SK-N-SH treated with all-trans-retinoic acid at 6 μM for 48 hours (cell line): Measurements from ENCODE around the gene GARS1.

Source experiments
- ATAC-seq: fragments of 200-7000 bp; cut with Tn5 transposase; 3 replicates; pipeline ENCODE4 v1.9.1; 2020; ENCODE audit warnings: mild to moderate bottlenecking, moderate library complexity
- ARNTL ChIP-seq: fragments of 450-650 bp; formaldehyde crosslinking; IDR thresholded peaks from 2 replicates; pipeline ENCODE4 v1.5.0; 2020; ENCODE audit warnings: low read depth, mild to moderate bottlenecking, moderate library complexity, borderline replicate concordance
- BACH2 ChIP-seq: fragments of 250-450 bp; sonication (Bioruptor Pico); IDR thresholded peaks from 2 replicates; pipeline ENCODE4 v1.9.0; 2021; ENCODE audit warnings: mild to moderate bottlenecking, borderline replicate concordance
- CSDC2 ChIP-seq: fragments of 250-450 bp; sonication (Bioruptor Pico); IDR thresholded peaks from 2 replicates; pipeline ENCODE4 v1.5.0; 2020; ENCODE audit warnings: mild to moderate bottlenecking, moderate library complexity
- ESRRG ChIP-seq: fragments of 250-450 bp; sonication (Bioruptor Pico); IDR thresholded peaks from 2 replicates; pipeline ENCODE4 v1.6.1; 2021; ENCODE audit warnings: mild to moderate bottlenecking
- GLIS3 ChIP-seq: fragments of 250-450 bp; sonication (Bioruptor Pico); IDR thresholded peaks from 2 replicates; pipeline ENCODE4 v1.5.0; 2020; ENCODE audit warnings: mild to moderate bottlenecking, moderate library complexity
- ISL1 ChIP-seq: fragments of 250-450 bp; sonication (Bioruptor Pico); IDR thresholded peaks from 2 replicates; pipeline ENCODE4 v2.1.2; 2022; ENCODE audit warnings: mild to moderate bottlenecking, moderate library complexity
- OSR1 ChIP-seq: fragments of 250-450 bp; sonication (Bioruptor Pico); IDR thresholded peaks from 2 replicates; pipeline ENCODE4 v1.8.0; 2022; ENCODE audit warnings: moderate library complexity, mild to moderate bottlenecking, inconsistent platforms
- PATZ1 ChIP-seq: fragments of 250-450 bp; sonication (Bioruptor Pico); IDR thresholded peaks from 2 replicates; pipeline ENCODE4 v1.8.0; 2020; ENCODE audit warnings: mild to moderate bottlenecking, moderate library complexity, borderline replicate concordance
- POU6F1 ChIP-seq: fragments of 250-450 bp; sonication (Bioruptor Pico); IDR thresholded peaks from 2 replicates; pipeline ENCODE4 v1.8.0; 2021; ENCODE audit warnings: low read depth, mild to moderate bottlenecking, moderate library complexity, borderline replicate concordance
- RARB ChIP-seq: fragments of 250-450 bp; sonication (Bioruptor Pico); IDR thresholded peaks from 2 replicates; pipeline ENCODE4 v1.8.0; 2021; ENCODE audit warnings: mild to moderate bottlenecking, moderate library complexity
- TOX ChIP-seq: fragments of 250-450 bp; sonication (Bioruptor Pico); IDR thresholded peaks from 2 replicates; pipeline ENCODE4 v1.8.0; 2021; ENCODE audit warnings: mild to moderate bottlenecking, moderate library complexity, borderline replicate concordance
- ZC3H10 ChIP-seq: fragments of 250-450 bp; sonication (Bioruptor Pico); IDR thresholded peaks from 2 replicates; pipeline ENCODE4 v1.5.1; 2021; ENCODE audit warnings: mild to moderate bottlenecking, moderate library complexity
- ZFP3 ChIP-seq: fragments of 250-450 bp; sonication (Bioruptor Pico); IDR thresholded peaks from 2 replicates; pipeline ENCODE4 v1.5.0; 2020; ENCODE audit warnings: mild to moderate bottlenecking, moderate library complexity
- ZFP30 ChIP-seq: fragments of 450-650 bp; formaldehyde crosslinking; IDR thresholded peaks from 2 replicates; pipeline ENCODE4 v1.5.0; 2022; ENCODE audit warnings: mild to moderate bottlenecking, moderate library complexity
- ZNF565 ChIP-seq: fragments of 450-650 bp; formaldehyde crosslinking; conservative IDR thresholded peaks from 2 replicates; pipeline ENCODE4 v1.5.0; 2020; ENCODE audit warnings: low read depth, mild to moderate bottlenecking, moderate library complexity
- ZNF70 ChIP-seq: fragments of 450-650 bp; formaldehyde crosslinking; IDR thresholded peaks from 2 replicates; pipeline ENCODE4 v1.5.0; 2020; ENCODE audit warnings: mild to moderate bottlenecking, moderate library complexity
- ZNF8 ChIP-seq: fragments of 450-650 bp; formaldehyde crosslinking; IDR thresholded peaks from 2 replicates; pipeline ENCODE4 v1.5.0; 2020; ENCODE audit warnings: mild to moderate bottlenecking, moderate library complexity
- TF ChIP-seq, protein P1 (sequence below): fragments of 250-450 bp; sonication (Bioruptor Pico); IDR thresholded peaks from 2 replicates; pipeline ENCODE4 v1.5.0; 2020; ENCODE audit warnings: mild to moderate bottlenecking, moderate library complexity

The GARS1 gene

GRCh38 chr7:30652132-30652531 is 57.5 kb downstream of the GARS1 start:
- TF ChIP-seq, protein P1, sequence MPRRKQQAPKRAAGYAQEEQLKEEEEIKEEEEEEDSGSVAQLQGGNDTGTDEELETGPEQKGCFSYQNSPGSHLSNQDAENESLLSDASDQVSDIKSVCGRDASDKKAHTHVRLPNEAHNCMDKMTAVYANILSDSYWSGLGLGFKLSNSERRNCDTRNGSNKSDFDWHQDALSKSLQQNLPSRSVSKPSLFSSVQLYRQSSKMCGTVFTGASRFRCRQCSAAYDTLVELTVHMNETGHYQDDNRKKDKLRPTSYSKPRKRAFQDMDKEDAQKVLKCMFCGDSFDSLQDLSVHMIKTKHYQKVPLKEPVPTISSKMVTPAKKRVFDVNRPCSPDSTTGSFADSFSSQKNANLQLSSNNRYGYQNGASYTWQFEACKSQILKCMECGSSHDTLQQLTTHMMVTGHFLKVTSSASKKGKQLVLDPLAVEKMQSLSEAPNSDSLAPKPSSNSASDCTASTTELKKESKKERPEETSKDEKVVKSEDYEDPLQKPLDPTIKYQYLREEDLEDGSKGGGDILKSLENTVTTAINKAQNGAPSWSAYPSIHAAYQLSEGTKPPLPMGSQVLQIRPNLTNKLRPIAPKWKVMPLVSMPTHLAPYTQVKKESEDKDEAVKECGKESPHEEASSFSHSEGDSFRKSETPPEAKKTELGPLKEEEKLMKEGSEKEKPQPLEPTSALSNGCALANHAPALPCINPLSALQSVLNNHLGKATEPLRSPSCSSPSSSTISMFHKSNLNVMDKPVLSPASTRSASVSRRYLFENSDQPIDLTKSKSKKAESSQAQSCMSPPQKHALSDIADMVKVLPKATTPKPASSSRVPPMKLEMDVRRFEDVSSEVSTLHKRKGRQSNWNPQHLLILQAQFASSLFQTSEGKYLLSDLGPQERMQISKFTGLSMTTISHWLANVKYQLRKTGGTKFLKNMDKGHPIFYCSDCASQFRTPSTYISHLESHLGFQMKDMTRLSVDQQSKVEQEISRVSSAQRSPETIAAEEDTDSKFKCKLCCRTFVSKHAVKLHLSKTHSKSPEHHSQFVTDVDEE (CRISPR knock-in tag): no peak
- TF ChIP-seq GLIS3: no peak
- no peak for TF ChIP-seq ISL1 (CRISPR knock-in tag)
- no peak for TF ChIP-seq OSR1 (CRISPR knock-in tag)
- TF ChIP-seq POU6F1 (CRISPR knock-in tag): no peak
- no peak for TF ChIP-seq ZNF565
- no peak for ATAC-seq

DNA sequence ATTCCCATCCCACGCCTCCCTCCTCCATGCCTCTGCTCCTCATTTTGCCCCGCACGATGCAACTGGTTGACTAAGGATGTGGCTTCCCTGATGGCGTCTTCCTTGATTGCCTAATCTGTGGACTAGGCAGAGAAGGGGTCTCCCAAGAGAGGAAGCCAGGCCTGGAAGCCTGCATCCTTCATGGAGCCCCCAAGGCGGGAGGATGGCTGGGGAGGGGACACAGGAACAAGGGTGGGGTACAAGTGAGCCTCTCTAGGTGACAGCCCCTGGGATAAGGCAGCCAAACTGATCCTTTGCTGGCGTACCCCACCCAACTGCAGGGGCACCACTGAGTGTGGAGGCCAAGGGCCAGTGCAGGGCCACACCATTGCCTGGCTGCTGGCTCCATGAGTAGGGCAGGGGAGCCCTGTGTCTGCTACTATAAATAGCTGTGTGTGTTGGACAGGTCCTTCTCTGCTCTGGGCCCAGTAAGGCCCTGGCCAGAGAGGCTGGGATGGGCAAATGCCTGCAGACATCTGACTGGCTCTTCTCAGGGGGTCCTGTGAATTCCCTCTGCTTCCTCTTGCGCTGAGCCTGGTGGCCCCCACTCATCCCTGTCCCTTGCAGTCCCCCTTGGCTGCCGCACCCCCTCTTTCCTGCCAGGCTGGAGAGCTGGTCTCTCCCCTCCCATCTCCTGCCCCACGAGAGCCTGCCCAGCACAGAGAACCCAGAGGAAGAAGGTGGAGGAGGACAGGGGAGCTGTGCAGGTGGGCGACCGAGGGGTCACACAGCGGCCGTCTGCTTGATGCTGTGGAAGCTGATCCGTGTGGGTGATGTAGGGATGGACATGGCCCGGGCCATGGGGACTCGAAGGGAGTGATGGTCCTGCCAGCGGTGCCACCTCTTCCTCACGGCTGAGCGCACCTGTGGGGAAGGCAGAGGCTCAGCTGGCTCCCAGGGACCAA is 58.3 kb downstream of the GARS1 start:
- TF ChIP-seq TOX (CRISPR knock-in tag): no peak
- ATAC-seq: no peak; the same call in 2 of the 3 replicates

DNA sequence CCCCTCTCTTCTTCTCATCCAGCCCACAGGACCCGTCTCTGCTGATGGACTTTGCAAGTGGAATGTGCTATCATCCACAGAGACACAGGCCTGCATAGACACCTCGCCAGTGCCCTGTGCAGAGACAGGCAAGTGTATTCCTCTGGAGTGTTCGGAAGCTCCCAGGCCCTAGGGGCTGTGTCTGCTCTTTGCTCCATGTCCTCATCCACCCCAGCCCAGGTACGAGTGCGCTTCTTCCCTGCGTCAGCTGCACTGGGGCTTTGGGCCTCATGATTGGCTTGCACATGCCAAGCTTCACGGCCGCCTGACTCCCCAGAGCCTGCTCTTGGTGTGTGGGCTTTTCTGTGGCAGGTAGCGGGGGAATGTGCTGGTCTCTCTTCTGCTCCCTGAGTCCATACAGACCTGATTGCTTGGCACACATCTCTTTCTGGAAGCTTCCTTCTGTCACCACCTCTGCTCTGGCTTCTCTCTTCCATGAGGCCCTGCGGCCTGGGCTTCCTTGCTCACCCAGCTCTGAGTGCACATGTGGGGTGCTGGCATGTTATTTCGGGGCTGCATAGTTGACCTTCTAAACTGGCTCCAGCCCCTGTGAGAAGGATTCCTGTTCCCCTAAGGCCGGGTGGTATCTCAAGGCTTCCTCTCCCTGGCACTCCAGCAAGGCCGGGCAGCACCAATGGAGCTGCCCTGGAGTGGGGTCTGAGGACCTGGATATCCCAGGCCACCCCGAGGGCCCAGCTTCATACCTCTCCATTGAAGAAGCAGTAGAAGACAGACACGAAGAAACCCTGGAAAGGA is 59.8 kb downstream of the GARS1 start:
- TF ChIP-seq ESRRG (CRISPR knock-in tag): no peak
- TF ChIP-seq ZC3H10: no peak
- no peak for TF ChIP-seq GLIS3
- TF ChIP-seq BACH2 (CRISPR knock-in tag): no peak
- TF ChIP-seq RARB (CRISPR knock-in tag): no peak
- no peak for TF ChIP-seq POU6F1 (CRISPR knock-in tag)
- no peak for TF ChIP-seq ZFP3 (CRISPR knock-in tag)
- no peak for TF ChIP-seq ZNF8 (CRISPR knock-in tag)
- no peak for TF ChIP-seq PATZ1 (CRISPR knock-in tag)
- TF ChIP-seq ZNF70: no peak
- TF ChIP-seq ARNTL (CRISPR knock-in tag): no peak
- no peak for TF ChIP-seq OSR1 (CRISPR knock-in tag)
- no peak for TF ChIP-seq CSDC2
- no peak for TF ChIP-seq ZFP30 (CRISPR knock-in tag)
- no peak for TF ChIP-seq ZNF565
- ATAC-seq: no peak
